ENCODE data around the gene TCEA3.
"Not testable (repeated sequence)": the region's sequence is repeated elsewhere in the genome, so short reads cannot be mapped to it uniquely, and the experiment has no call there.

Gene TCEA3

GRCh38 chr1:23384312-23385058 lies 40.1 kb downstream of the TCEA3 start:
- Mint-ChIP-seq H3K27ac (no peak overlapping the region), H3K27me3 (ENCODE audit: low read depth) (no peaks in the 10 kb centered on the region), H3K36me3 (ENCODE audit: low read depth) (no peaks in the 10 kb centered on the region), H3K4me3 (no peak overlapping the region), H3K9me3 (no peaks in the 10 kb centered on the region), H3K4me1 (ENCODE audit: low read depth) (no peaks in the 10 kb centered on the region)
- DNase-seq (ENCODE audit: low spot score): no peak

- Mint-ChIP-seq H3K4me3 (no peak overlapping the region), H3K27me3 (ENCODE audit: low read depth) (no peaks in the 10 kb centered on the region), H3K4me1 (ENCODE audit: low read depth) (no peaks in the 10 kb centered on the region), H3K36me3 (ENCODE audit: low read depth) (no peaks in the 10 kb centered on the region), H3K9me3 (no peaks in the 10 kb centered on the region), H3K27ac (no peak overlapping the region)
- DNase-seq (ENCODE audit: low spot score): no peak
Observed at GRCh38 chr1:23383577-23384311, 40.8 kb downstream of the TCEA3 start.

- Mint-ChIP-seq H3K36me3 (ENCODE audit: low read depth) (no peaks in the 10 kb centered on the region), H3K9me3 (no peaks in the 10 kb centered on the region), H3K4me1 (ENCODE audit: low read depth) (no peaks in the 10 kb centered on the region), H3K27me3 (ENCODE audit: low read depth) (no peaks in the 10 kb centered on the region), H3K27ac (no peak overlapping the region), H3K4me3 (no peak overlapping the region)
- no peak for DNase-seq (ENCODE audit: low spot score)
Observed at GRCh38 chr1:23381233-23381885, 43.2 kb downstream of the TCEA3 start.

- no peaks in the 10 kb centered on the region for H3K4me1 Mint-ChIP-seq (ENCODE audit: low read depth)
- H3K27ac Mint-ChIP-seq: no peak overlapping the region
- no peaks in the 10 kb centered on the region for H3K36me3 Mint-ChIP-seq (ENCODE audit: low read depth)
- DNase-seq (ENCODE audit: low spot score): no peak
- H3K9me3 Mint-ChIP-seq: no peaks in the 10 kb centered on the region
- H3K27me3 Mint-ChIP-seq (ENCODE audit: low read depth): no peaks in the 10 kb centered on the region
- H3K4me3 Mint-ChIP-seq: no peak overlapping the region
Observed at GRCh38 chr1:23380719-23381118, 43.8 kb downstream of the TCEA3 start.

GRCh38 chr1:23380236-23380635 lies 44.3 kb downstream of the TCEA3 start:
- not testable (repeated sequence) for H3K4me1 Mint-ChIP-seq (ENCODE audit: low read depth); H3K36me3 Mint-ChIP-seq (ENCODE audit: low read depth); H3K9me3 Mint-ChIP-seq; H3K27ac Mint-ChIP-seq; DNase-seq (ENCODE audit: low spot score); H3K27me3 Mint-ChIP-seq (ENCODE audit: low read depth); H3K4me3 Mint-ChIP-seq

- Mint-ChIP-seq H3K36me3 (ENCODE audit: low read depth) (no peaks in the 10 kb centered on the region), H3K27me3 (ENCODE audit: low read depth) (no peaks in the 10 kb centered on the region), H3K9me3 (no peaks in the 10 kb centered on the region), H3K4me3 (no peak overlapping the region), H3K27ac (no peak overlapping the region), H3K4me1 (ENCODE audit: low read depth) (peaks cover 1% of the 10 kb centered on the region)
- no peak for DNase-seq (ENCODE audit: low spot score)
Observed at GRCh38 chr1:23376890-23377811, 47.4 kb downstream of the TCEA3 start.

- not testable (repeated sequence) for H3K27ac Mint-ChIP-seq, H3K4me3 Mint-ChIP-seq
Observed at GRCh38 chr1:23374079-23374735, 50.3 kb downstream of the TCEA3 start.

GRCh38 chr1:23371987-23372880 lies 52.3 kb downstream of the TCEA3 start:
- no peaks in the 10 kb centered on the region for H3K9me3 Mint-ChIP-seq
- no peak overlapping the region for H3K4me3 Mint-ChIP-seq
- peaks cover 8% of the 10 kb centered on the region for H3K36me3 Mint-ChIP-seq (ENCODE audit: low read depth)
- H3K27me3 Mint-ChIP-seq (ENCODE audit: low read depth): no peaks in the 10 kb centered on the region
- H3K4me1 Mint-ChIP-seq (ENCODE audit: low read depth): peaks cover 24% of the 10 kb centered on the region
- no peak overlapping the region for H3K27ac Mint-ChIP-seq
- no peak for DNase-seq (ENCODE audit: low spot score)

More at GRCh38 chr1:23374079-23374735, 50.3 kb downstream of the TCEA3 start:
- H3K36me3 Mint-ChIP-seq (ENCODE audit: low read depth); H3K9me3 Mint-ChIP-seq; H3K27me3 Mint-ChIP-seq (ENCODE audit: low read depth); DNase-seq (ENCODE audit: low spot score): not testable (repeated sequence)
- H3K4me1 Mint-ChIP-seq (ENCODE audit: low read depth): peaks cover 17% of the 10 kb centered on the region

GRCh38 chr1:23370709-23371584 lies 53.6 kb downstream of the TCEA3 start:
- Mint-ChIP-seq H3K36me3 (ENCODE audit: low read depth) (peaks cover 21% of the 10 kb centered on the region), H3K4me1 (ENCODE audit: low read depth) (peaks cover 29% of the 10 kb centered on the region), H3K27me3 (ENCODE audit: low read depth) (no peaks in the 10 kb centered on the region), H3K9me3 (peaks cover 12% of the 10 kb centered on the region), H3K27ac (no peak overlapping the region), H3K4me3 (peak overlapping the region; percentile 42)
- DNase-seq (ENCODE audit: low spot score): no peak

- no peaks in the 10 kb centered on the region for H3K27me3 Mint-ChIP-seq (ENCODE audit: low read depth)
- H3K4me1 Mint-ChIP-seq (ENCODE audit: low read depth): peaks cover 29% of the 10 kb centered on the region
- H3K9me3 Mint-ChIP-seq: peaks cover 15% of the 10 kb centered on the region
- H3K36me3 Mint-ChIP-seq (ENCODE audit: low read depth): peaks cover 24% of the 10 kb centered on the region
- H3K4me3 Mint-ChIP-seq: peak overlapping the region; percentile 92
- no peak for DNase-seq (ENCODE audit: low spot score)
- no peak overlapping the region for H3K27ac Mint-ChIP-seq
Observed at GRCh38 chr1:23370330-23370708, 54.2 kb downstream of the TCEA3 start.

GRCh38 chr1:23369335-23370013 lies 55.1 kb downstream of the TCEA3 start, which contains the start of gene ZNF436:
Gene ZNF436 (minus strand): TSS chr1:23369836. CDS start chr1:23368005, 1,831 bp downstream.
- Mint-ChIP-seq H3K27me3 (ENCODE audit: low read depth) (no peaks in the 10 kb centered on the region), H3K27ac (peak within 1 kb of the TSS; percentile 95), H3K4me3 (peak within 1 kb of the TSS; percentile 92), H3K9me3 (peaks cover 18% of the 10 kb centered on the region), H3K36me3 (ENCODE audit: low read depth) (peaks cover 29% of the 10 kb centered on the region), H3K4me1 (ENCODE audit: low read depth) (peaks cover 29% of the 10 kb centered on the region)
- DNase-seq (ENCODE audit: low spot score): peak; percentile 10

Measured in T-helper 2 cell treated with Interferon-gamma antibody and Interleukin-4, amounts not matched to agents 5 μg/mL and 100 μg/mL, for 36 hours (primary cell).